OCI-LY3 (cell line): ENCODE results near the gene CCR1.
"Not testable (repeated sequence)": the region's sequence is repeated elsewhere in the genome, so short reads cannot be mapped to it uniquely, and the experiment has no call there.

ENCODE experiments used
- H2AFZ ChIP-seq: fragments of 200-600, 300-600 bp; shearing (Covaris generic); 2 replicates; pipeline ENCODE4 v1.6.0; 2014; ENCODE audit warnings: antibody characterized with exemption, low read depth, low read length
- H3K27ac ChIP-seq: fragments of 200-600, 300-600 bp; sonication (generic); 2 replicates; pipeline ENCODE4 v1.5.1; 2014; ENCODE audit warnings: mild to moderate bottlenecking, low read length, moderate library complexity, mixed read lengths
- H3K27me3 ChIP-seq: fragments of 200-600, 300-600 bp; sonication (generic); 2 replicates; pipeline ENCODE4 v1.6.1; 2014; ENCODE audit warnings: low read depth, low read length, mixed read lengths
- H3K36me3 ChIP-seq: fragments of 200-600, 300-600 bp; sonication (generic); replicated peaks from 2 replicates; pipeline ENCODE3; 2014; ENCODE audit warnings: low read depth, low read length, mixed read lengths
- H3K4me1 ChIP-seq: fragments of 300-600, 200-600 bp; sonication (generic); 2 replicates; pipeline ENCODE4 v1.6.1; 2014; ENCODE audit warnings: low read length, mixed read lengths
- H3K4me2 ChIP-seq: fragments of 200-600, 300-600 bp; sonication (generic); 2 replicates; pipeline ENCODE4 v1.6.1; 2014; ENCODE audit warnings: low read length, mixed read lengths
- H3K4me3 ChIP-seq: fragments of 300-600, 200-600 bp; sonication (generic); 2 replicates; pipeline ENCODE4 v1.5.1; 2014; ENCODE audit warnings: antibody characterized with exemption, mild to moderate bottlenecking, low read length, moderate library complexity
- H3K79me2 ChIP-seq: fragments of 300-600, 200-600 bp; shearing (Covaris generic); 2 replicates; pipeline ENCODE4 v1.6.1; 2014; ENCODE audit warnings: mild to moderate bottlenecking, low read length, mixed read lengths
- H3K9ac ChIP-seq: fragments of 300-600, 200-600 bp; shearing (Covaris generic); 2 replicates; pipeline ENCODE4 v1.6.0; 2014; ENCODE audit warnings: mild to moderate bottlenecking, low read length, moderate library complexity
- H3K9me3 ChIP-seq: fragments of 200-600, 300-600 bp; shearing (Covaris generic); 2 replicates; pipeline ENCODE4 v1.6.1; 2014; ENCODE audit warnings: low read length, mixed read lengths; ENCODE audit not compliant: insufficient read depth
- H4K20me1 ChIP-seq: fragments of 200-600, 300-600 bp; sonication (generic); 2 replicates; pipeline ENCODE4 v1.6.1; 2016; ENCODE audit warnings: low read length, mixed read lengths; ENCODE audit not compliant: insufficient read depth
- EZH2phosphoT487 ChIP-seq: fragments of 200-600 bp; shearing (Covaris generic); IDR thresholded peaks from 2 replicates; pipeline ENCODE4 v1.6.1; 2018; ENCODE audit warnings: antibody characterized with exemption, mixed run types, low read depth
- TF ChIP-seq, protein P1 (sequence below): fragments of 200-600, 300-600 bp; sonication (generic); IDR thresholded peaks from 2 replicates; pipeline ENCODE4 v1.5.1; 2014; ENCODE audit warnings: antibody characterized with exemption, low read length, low read depth

The CCR1 gene

DNA sequence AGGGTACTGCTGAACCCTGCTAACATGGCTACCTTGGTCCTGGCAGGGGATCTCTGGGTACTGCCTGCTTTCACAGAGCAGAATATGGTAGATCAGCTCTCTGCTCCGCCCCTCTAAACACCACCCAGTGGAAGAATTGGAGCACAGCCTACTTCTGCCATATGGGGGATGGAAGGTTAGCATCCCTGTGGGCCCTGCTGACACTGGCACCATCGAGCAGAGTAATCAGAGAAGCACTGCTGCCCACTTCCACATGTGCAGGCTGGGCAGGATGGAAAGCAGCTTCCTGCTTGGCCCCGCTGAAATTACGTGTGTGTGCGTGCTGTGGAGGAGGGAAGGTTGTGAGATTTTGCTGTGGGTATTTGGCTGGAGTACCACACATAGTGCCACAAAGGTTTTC is 24.8 kb downstream of the CCR1 start:
- H3K4me3 ChIP-seq = no peak overlapping the region
- H3K9me3 ChIP-seq = no peaks in the 10 kb centered on the region
- H3K27ac ChIP-seq = no peak overlapping the region
- no peak overlapping the region for H3K4me2 ChIP-seq
- no peaks in the 10 kb centered on the region for H4K20me1 ChIP-seq
- H3K27me3 ChIP-seq = 0 out of 2 replicates have a peak, but pooled peaks cover 8% of the 10 kb centered on the region
- H3K4me1 ChIP-seq = peaks cover 13% of the 10 kb centered on the region
- H3K9ac ChIP-seq = no peak overlapping the region
- TF ChIP-seq EZH2phosphoT487 = no peak
- TF ChIP-seq, protein P1, sequence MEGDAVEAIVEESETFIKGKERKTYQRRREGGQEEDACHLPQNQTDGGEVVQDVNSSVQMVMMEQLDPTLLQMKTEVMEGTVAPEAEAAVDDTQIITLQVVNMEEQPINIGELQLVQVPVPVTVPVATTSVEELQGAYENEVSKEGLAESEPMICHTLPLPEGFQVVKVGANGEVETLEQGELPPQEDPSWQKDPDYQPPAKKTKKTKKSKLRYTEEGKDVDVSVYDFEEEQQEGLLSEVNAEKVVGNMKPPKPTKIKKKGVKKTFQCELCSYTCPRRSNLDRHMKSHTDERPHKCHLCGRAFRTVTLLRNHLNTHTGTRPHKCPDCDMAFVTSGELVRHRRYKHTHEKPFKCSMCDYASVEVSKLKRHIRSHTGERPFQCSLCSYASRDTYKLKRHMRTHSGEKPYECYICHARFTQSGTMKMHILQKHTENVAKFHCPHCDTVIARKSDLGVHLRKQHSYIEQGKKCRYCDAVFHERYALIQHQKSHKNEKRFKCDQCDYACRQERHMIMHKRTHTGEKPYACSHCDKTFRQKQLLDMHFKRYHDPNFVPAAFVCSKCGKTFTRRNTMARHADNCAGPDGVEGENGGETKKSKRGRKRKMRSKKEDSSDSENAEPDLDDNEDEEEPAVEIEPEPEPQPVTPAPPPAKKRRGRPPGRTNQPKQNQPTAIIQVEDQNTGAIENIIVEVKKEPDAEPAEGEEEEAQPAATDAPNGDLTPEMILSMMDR = no peak; the same call in 1 of the 2 replicates
- no peaks in the 10 kb centered on the region for H3K36me3 ChIP-seq
- no peak overlapping the region for H2AFZ ChIP-seq
- H3K79me2 ChIP-seq = no peaks in the 10 kb centered on the region

DNA sequence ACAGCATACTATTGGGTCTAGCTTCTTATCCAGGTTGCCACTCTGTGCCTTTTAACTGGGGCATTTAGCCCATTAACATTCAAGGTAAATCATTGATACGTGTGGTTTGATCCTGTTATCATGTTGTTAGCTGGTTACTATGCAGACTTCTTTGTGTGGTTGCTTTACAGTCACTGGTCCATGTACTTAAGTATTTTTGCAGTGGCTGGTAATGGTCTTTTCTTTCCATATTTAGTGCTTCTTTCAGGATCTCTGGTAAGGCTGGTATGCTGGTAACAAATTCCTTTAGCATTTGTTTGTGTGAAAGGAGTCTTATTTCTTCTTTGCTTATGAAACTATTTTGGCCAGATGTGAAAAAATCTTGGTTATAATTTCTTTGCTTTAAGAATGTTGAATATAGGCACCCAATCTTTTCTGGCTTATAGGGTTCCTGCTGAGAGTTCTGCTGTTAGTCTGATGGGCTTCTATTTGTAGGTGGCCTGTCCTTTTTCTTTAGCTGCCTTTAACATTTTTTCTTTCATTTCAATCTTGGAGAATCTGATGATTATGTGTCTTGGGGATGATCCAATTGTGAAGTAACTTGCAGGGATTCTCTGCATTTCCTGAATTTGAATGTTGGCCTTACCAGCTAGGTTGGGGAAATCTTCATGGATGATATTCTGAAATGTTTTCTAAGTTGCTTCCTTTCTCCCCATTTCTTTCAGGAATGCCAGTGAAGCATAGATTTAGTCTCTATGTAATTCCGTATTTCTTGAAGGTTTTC is 39.3 kb downstream of the CCR1 start:
- H3K27ac ChIP-seq = no peak overlapping the region
- H3K9me3 ChIP-seq = no peaks in the 10 kb centered on the region
- no peak overlapping the region for H3K4me2 ChIP-seq
- H3K4me1 ChIP-seq = no peaks in the 10 kb centered on the region
- no peak overlapping the region for H2AFZ ChIP-seq
- TF ChIP-seq EZH2phosphoT487 = no peak
- TF ChIP-seq, protein P1 = no peak
- no peaks in the 10 kb centered on the region for H4K20me1 ChIP-seq
- peaks cover 35% of the 10 kb centered on the region for H3K27me3 ChIP-seq
- no peak overlapping the region for H3K4me3 ChIP-seq
- no peak overlapping the region for H3K9ac ChIP-seq
- H3K79me2 ChIP-seq = no peaks in the 10 kb centered on the region
- no peaks in the 10 kb centered on the region for H3K36me3 ChIP-seq

DNA sequence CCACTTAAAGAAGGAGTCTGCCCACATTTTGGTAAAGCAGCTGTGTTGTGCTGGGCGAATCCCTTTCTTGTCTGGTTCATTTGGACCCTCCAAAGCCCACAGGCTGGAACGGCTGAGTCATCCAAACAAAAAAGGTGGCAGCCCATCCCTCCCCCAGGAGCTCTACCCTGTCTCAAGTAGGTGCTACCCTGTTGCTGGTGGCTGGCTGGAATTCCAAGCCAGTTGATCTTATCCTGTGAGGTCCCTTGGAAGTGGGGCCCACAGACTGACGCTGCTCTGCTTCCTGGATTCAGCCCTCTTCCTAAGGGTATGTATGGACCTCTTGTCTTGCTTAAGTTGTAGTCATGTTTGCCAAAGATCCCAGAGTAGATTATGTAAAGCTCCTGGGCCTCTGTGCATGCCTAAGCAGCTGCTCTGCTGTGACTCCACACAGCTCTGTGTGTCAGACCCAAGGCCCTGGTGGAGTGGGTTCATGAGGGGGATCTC is 44.5 kb downstream of the CCR1 start:
- H2AFZ ChIP-seq = no peak overlapping the region

GRCh38 chr3:46162975-46163555 is 45.0 kb downstream of the CCR1 start:
- H3K36me3 ChIP-seq = no peaks in the 10 kb centered on the region
- H3K9ac ChIP-seq = no peak overlapping the region
- H3K27me3 ChIP-seq = peaks cover 30% of the 10 kb centered on the region
- no peaks in the 10 kb centered on the region for H3K9me3 ChIP-seq
- no peak overlapping the region for H3K4me2 ChIP-seq
- no peak overlapping the region for H3K27ac ChIP-seq
- TF ChIP-seq, protein P1 = no peak
- no peak for TF ChIP-seq EZH2phosphoT487
- H3K4me3 ChIP-seq = no peak overlapping the region
- no peak overlapping the region for H2AFZ ChIP-seq
- H4K20me1 ChIP-seq = no peaks in the 10 kb centered on the region
- H3K4me1 ChIP-seq = no peaks in the 10 kb centered on the region
- no peaks in the 10 kb centered on the region for H3K79me2 ChIP-seq

More for the DNA sequence above, 44.5 kb downstream of the CCR1 start:
- TF ChIP-seq, protein P1 = no peak
- TF ChIP-seq EZH2phosphoT487 = no peak
- Histone ChIP-seq H3K4me3 (no peak overlapping the region), H3K9ac (no peak overlapping the region), H3K79me2 (no peaks in the 10 kb centered on the region), H3K4me2 (no peak overlapping the region), H3K4me1 (no peaks in the 10 kb centered on the region), H3K36me3 (no peaks in the 10 kb centered on the region), H4K20me1 (no peaks in the 10 kb centered on the region), H3K27ac (no peak overlapping the region), H3K9me3 (no peaks in the 10 kb centered on the region), H3K27me3 (peaks cover 29% of the 10 kb centered on the region)

- H3K36me3 ChIP-seq, H4K20me1 ChIP-seq, H3K9ac ChIP-seq, H3K4me1 ChIP-seq, H3K79me2 ChIP-seq, H3K27ac ChIP-seq, H3K4me3 ChIP-seq, H3K9me3 ChIP-seq, H3K4me2 ChIP-seq, H2AFZ ChIP-seq: not testable (repeated sequence)
- peaks cover 16% of the 10 kb centered on the region; the same call in 1 of the 2 replicates for H3K27me3 ChIP-seq
Measured at GRCh38 chr3:46157685-46158084, 50.4 kb downstream of the CCR1 start.
